ENCODE data around the gene PRAMEF26.
"Not testable (repeated sequence)": the region's sequence is repeated elsewhere in the genome, so short reads cannot be mapped to it uniquely, and the experiment has no call there.

DNA sequence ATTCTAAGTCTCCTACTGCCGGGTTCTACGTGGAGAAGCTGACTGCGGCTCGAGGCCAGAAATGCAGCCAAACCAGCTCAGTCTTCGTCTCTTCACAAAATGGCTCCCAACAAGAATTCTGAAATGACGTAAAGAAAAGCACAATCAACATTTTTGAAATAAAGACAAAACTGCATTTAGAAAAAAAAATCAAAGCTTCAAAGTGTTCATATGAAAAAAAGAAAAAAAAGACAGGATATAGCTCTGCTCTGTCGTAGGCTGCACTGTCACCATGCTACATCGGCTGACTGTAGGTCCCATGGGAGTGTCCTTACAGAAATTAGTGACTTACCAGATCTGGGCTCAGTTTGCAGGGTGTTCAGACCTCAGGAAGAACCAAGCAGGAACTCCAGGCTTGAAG is 9.7 kb upstream of the PRAMEF26 start, which contains the start of gene HNRNPCL4:
- TF ChIP-seq, protein P1, sequence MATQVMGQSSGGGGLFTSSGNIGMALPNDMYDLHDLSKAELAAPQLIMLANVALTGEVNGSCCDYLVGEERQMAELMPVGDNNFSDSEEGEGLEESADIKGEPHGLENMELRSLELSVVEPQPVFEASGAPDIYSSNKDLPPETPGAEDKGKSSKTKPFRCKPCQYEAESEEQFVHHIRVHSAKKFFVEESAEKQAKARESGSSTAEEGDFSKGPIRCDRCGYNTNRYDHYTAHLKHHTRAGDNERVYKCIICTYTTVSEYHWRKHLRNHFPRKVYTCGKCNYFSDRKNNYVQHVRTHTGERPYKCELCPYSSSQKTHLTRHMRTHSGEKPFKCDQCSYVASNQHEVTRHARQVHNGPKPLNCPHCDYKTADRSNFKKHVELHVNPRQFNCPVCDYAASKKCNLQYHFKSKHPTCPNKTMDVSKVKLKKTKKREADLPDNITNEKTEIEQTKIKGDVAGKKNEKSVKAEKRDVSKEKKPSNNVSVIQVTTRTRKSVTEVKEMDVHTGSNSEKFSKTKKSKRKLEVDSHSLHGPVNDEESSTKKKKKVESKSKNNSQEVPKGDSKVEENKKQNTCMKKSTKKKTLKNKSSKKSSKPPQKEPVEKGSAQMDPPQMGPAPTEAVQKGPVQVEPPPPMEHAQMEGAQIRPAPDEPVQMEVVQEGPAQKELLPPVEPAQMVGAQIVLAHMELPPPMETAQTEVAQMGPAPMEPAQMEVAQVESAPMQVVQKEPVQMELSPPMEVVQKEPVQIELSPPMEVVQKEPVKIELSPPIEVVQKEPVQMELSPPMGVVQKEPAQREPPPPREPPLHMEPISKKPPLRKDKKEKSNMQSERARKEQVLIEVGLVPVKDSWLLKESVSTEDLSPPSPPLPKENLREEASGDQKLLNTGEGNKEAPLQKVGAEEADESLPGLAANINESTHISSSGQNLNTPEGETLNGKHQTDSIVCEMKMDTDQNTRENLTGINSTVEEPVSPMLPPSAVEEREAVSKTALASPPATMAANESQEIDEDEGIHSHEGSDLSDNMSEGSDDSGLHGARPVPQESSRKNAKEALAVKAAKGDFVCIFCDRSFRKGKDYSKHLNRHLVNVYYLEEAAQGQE (IDR thresholded peaks at IDR 0.05; ENCODE audit: insufficient read depth in 1 of 2, low read depth in 2 of 2, low read length in 2 of 2) = not testable (repeated sequence)
- not testable (repeated sequence) for TF ChIP-seq POLR2AphosphoS5 (IDR thresholded peaks at IDR 0.05; ENCODE audit: low read depth, low read length); FOXP2 (optimal IDR thresholded peaks at IDR 0.05; ENCODE audit: borderline replicate concordance, extremely low read depth, extremely low read length, insufficient read depth); TAF1 (IDR thresholded peaks at IDR 0.05; ENCODE audit: borderline replicate concordance, insufficient read depth, low read length)

All from PFSK-1 (cell line).